K562 (cell line): Measurements from ENCODE around the gene KITLG. TPM values are rescaled to one million over a fixed set of nuclear protein-coding genes. Genes with fewer than 3 reads are reported as not detected.

ENCODE experiments used
- ATAC-seq: fragments of 200-7000 bp; cut with Tn5 transposase; 3 replicates; pipeline ENCODE4 v1.9.1; 2020; ENCODE audit warnings: moderate library complexity
- BruUV-seq: library from RNA; stranded (reverse); fragments of 400-500 nt; replicated peaks from 2 replicates; lab custom pipeline; 2021; lab: Mats Ljungman, UMichigan
- CTCF ChIA-PET: fragments of 300-600 bp; formaldehyde crosslinking; extraction: SDS; loops from one replicate; lab custom pipeline; 2021; ENCODE audit warnings: low intra/inter-chr PET ratio; lab: Yijun Ruan, JAX
- POLR2A ChIA-PET: fragments of 300-600, 350-650 bp; sonication (Branson Sonifier 250); formaldehyde crosslinking; extraction: SDS; loops from one replicate; lab custom pipeline; 2021; ENCODE audit warnings: antibody characterized with exemption, inconsistent platforms; lab: Yijun Ruan, JAX
- DNase-seq, 4 experiments: peaks; one replicate each; pipeline versions ENCODE4 v3.0.0 to v3.0.0-alpha.2; 2011 to 2018; ENCODE audit warnings: low spot score in 3 of 4, mixed read lengths in 3 of 4; ENCODE audit errors: extremely low read depth in 1 of 4
- FAIRE-seq: peaks from 2 replicates; lab custom pipeline; 2011; peaks lifted over from hg19 to GRCh38; lab: Jason Lieb, UNC
- H2AFZ ChIP-seq: 2 replicates; pipeline ENCODE4 v1.6.0; 2011; ENCODE audit warnings: low read depth, low read length, control low read depth, inconsistent platforms
- H3K27ac ChIP-seq: fragments of 200-600 bp; 3 replicates; pipeline ENCODE4 v1.8.0; 2011; ENCODE audit warnings: low read depth, mild to moderate bottlenecking, control low read depth, inconsistent platforms, low read length, moderate library complexity, mixed read lengths; ENCODE audit errors: extremely low read depth
- H3K27me3 ChIP-seq, 2 experiments: fragments of 300-600 bp in 1 of 2; 2 replicates in 1 of 2; 3 replicates in 1 of 2; pipeline versions ENCODE4 v1.6.0 to v1.8.0; 2011; ENCODE audit warnings: inconsistent platforms in 2 of 2, low read length in 2 of 2, mild to moderate bottlenecking in 1 of 2, mixed read lengths in 1 of 2, moderate library complexity in 1 of 2; ENCODE audit not compliant: control insufficient read depth in 2 of 2, insufficient read depth in 2 of 2
- H3K36me3 ChIP-seq: fragments of 300-600 bp; 3 replicates; pipeline ENCODE4 v1.8.0; 2011; ENCODE audit warnings: mild to moderate bottlenecking, low read length, inconsistent platforms; ENCODE audit not compliant: control insufficient read depth, insufficient read depth
- H3K4me1 ChIP-seq, 2 experiments: fragments of 200-600 bp in 1 of 2; replicated peaks in 1 of 2; 2 replicates in 1 of 2; 3 replicates in 1 of 2; pipeline versions ENCODE4 v1.5.1 to v1.8.0; 2011; ENCODE audit warnings: inconsistent platforms in 2 of 2, low read length in 2 of 2, mild to moderate bottlenecking in 1 of 2, mixed read lengths in 1 of 2, moderate library complexity in 1 of 2; ENCODE audit not compliant: control insufficient read depth in 2 of 2, insufficient read depth in 2 of 2
- H3K4me2 ChIP-seq: 2 replicates; pipeline ENCODE4 v1.6.1; 2011; ENCODE audit warnings: low read length, control low read depth, inconsistent platforms, mixed read lengths; ENCODE audit not compliant: insufficient read depth
- H3K4me3 ChIP-seq: fragments of 200-600 bp; sonication (generic), shearing (Covaris generic); 2 replicates; pipeline ENCODE4 v1.5.1; 2016; ENCODE audit warnings: control low read depth, inconsistent platforms
- H3K79me2 ChIP-seq: fragments of 200-600 bp; 3 replicates; pipeline ENCODE4 v1.8.0; 2011; ENCODE audit warnings: low read length, inconsistent platforms; ENCODE audit not compliant: control insufficient read depth, insufficient read depth
- H3K9ac ChIP-seq, 2 experiments: 2 replicates each; pipeline versions ENCODE4 v1.6.0 to v1.6.1; 2011; ENCODE audit warnings: low read depth in 2 of 2, low read length in 2 of 2, control low read depth in 1 of 2, inconsistent platforms in 1 of 2, mild to moderate bottlenecking in 1 of 2, mixed read lengths in 1 of 2; ENCODE audit not compliant: insufficient read depth in 1 of 2
- H3K9me1 ChIP-seq: one replicate; pipeline ENCODE4 v1.6.0; 2011; ENCODE audit warnings: inconsistent platforms, mild to moderate bottlenecking, low read length, moderate library complexity; ENCODE audit not compliant: control insufficient read depth, insufficient read depth
- H3K9me3 ChIP-seq: replicated peaks from 2 replicates; pipeline ENCODE4 v1.5.1; 2011; ENCODE audit warnings: low read depth, low read length, inconsistent platforms; ENCODE audit not compliant: control insufficient read depth, insufficient read depth
- H4K20me1 ChIP-seq: replicated peaks from 2 replicates; pipeline ENCODE4 v1.6.1; 2011; ENCODE audit warnings: low read length, inconsistent platforms, mixed read lengths; ENCODE audit not compliant: control insufficient read depth, insufficient read depth
- BMI1 ChIP-seq: fragments of 150-350 bp; IDR thresholded peaks from 2 replicates; pipeline ENCODE4 v1.6.1; 2014; ENCODE audit warnings: low read length
- MEF2D ChIP-seq: conservative IDR thresholded peaks from 2 replicates; pipeline ENCODE4 v1.6.1; 2016; ENCODE audit warnings: low read depth, missing genetic modification characterization, missing compliant biosample characterization
- ZNF232 ChIP-seq: sonication (generic); formaldehyde crosslinking; IDR thresholded peaks from 2 replicates; pipeline ENCODE4 v1.8.0; 2022; ENCODE audit warnings: mild to moderate bottlenecking, missing genetic modification reagents
- ZNF24 ChIP-seq: fragments of 450-650 bp; IDR thresholded peaks from 2 replicates; pipeline ENCODE4 v1.6.1; 2016
- ZNF316 ChIP-seq: fragments of 450-650 bp; IDR thresholded peaks from 2 replicates; pipeline ENCODE4 v1.6.1; 2016
- WGBS: fragments of 100-300 bp; shearing (Covaris generic); methylation state at CpG from one replicate; pipeline ENCODE4 v1.1.6; 2016; ENCODE audit warnings: low coverage, mixed read lengths; ENCODE audit not compliant: insufficient coverage; ENCODE audit errors: missing lambda C conversion rate; 5-methylcytosine and 5-hydroxymethylcytosine counted together
- in situ Hi-C: fragments of 300-500 bp; cut with MboI; formaldehyde crosslinking; loops from 4 replicates; pipeline ENCODE4 v1.15.0; 2018; ENCODE audit warnings: inconsistent platforms, mixed read lengths
- intact Hi-C: fragments of 100-400 bp; cut with micrococcal nuclease; formaldehyde crosslinking; loops from 2 replicates; pipeline ENCODE4 v1.14.2; 2022
- polyA plus RNA-seq, 8 experiments: library from polyadenylated mRNA; depleted of rRNA in 4 of 8; stranded (reverse) in 5 of 8; unstranded in 3 of 8; fragments of >200 nt; fragmentation: Nextera tagmentation in 2 of 8; fragmentation: Illumina TruSeq in 1 of 8; extraction: Ambion mirVana in 2 of 8; extraction: Trizol in 1 of 8; gene quantifications; 2 replicates each; pipeline versions ENCODE4 v1.2.1 to v1.2.3, GENCODE V29; 2011 to 2014; ENCODE audit warnings: inconsistent platforms in 1 of 8, missing spikeins in 1 of 8
- total RNA-seq, 7 experiments: library from RNA; depleted of rRNA in 6 of 7; stranded (reverse); fragments of >200 nt in 6 of 7; fragmentation: Illumina TruSeq in 2 of 7; extraction: Trizol in 2 of 7; gene quantifications; 2 replicates each; pipeline versions ENCODE4 v1.2.1 to v1.2.3, GENCODE V29; 2011 to 2021; ENCODE audit warnings: low replicate concordance in 1 of 7
- TF ChIP-seq, protein P1 (sequence below), 2 experiments: fragments of 450-650 bp; IDR thresholded peaks; 2 replicates each; pipeline ENCODE4 v1.6.1; 2018; ENCODE audit warnings: mild to moderate bottlenecking in 2 of 2, low read depth in 1 of 2; ENCODE audit not compliant: partially characterized antibody in 2 of 2
- TF ChIP-seq, protein P2 (sequence below): sonication (generic); formaldehyde crosslinking; IDR thresholded peaks from 2 replicates; pipeline ENCODE4 v1.8.1; 2022; ENCODE audit warnings: missing genetic modification reagents
- TF ChIP-seq, protein P3 (sequence below): fragments of 250-450 bp; sonication (Bioruptor Pico); IDR thresholded peaks from 2 replicates; pipeline ENCODE4 v1.9.0; 2021; ENCODE audit warnings: mild to moderate bottlenecking, inconsistent platforms

The KITLG gene
- total and polyA plus RNA-seq, 9 of the 15 experiments (the other 6 are each of a cell fraction or from before 2014, with no cell fraction given) = 0.04 to 0.09 (median 0.04) TPM; not detected in 6

DNA sequence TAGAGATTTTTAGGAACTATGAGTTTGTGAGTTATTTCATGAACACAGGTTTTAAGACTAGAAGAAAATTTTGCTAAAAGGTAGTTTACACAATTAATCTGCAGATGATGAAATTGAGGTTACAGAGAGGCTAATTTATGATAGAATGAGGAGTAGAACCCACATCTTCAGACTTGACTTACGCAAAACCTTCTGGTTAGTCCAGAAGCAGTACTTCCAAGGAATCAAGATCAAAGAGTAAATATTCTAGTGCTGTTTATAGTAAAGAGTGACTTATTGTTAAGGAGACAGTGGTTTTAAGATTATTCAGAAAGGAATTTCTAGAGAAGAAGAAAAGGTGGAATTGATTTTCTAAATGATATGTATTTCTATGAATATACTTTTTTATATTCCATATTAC, 10.6 kb upstream of the KITLG start:
- no peak for TF ChIP-seq ZNF316
- TF ChIP-seq BMI1 = no peak
- no peak for TF ChIP-seq ZNF24
- TF ChIP-seq, protein P1, sequence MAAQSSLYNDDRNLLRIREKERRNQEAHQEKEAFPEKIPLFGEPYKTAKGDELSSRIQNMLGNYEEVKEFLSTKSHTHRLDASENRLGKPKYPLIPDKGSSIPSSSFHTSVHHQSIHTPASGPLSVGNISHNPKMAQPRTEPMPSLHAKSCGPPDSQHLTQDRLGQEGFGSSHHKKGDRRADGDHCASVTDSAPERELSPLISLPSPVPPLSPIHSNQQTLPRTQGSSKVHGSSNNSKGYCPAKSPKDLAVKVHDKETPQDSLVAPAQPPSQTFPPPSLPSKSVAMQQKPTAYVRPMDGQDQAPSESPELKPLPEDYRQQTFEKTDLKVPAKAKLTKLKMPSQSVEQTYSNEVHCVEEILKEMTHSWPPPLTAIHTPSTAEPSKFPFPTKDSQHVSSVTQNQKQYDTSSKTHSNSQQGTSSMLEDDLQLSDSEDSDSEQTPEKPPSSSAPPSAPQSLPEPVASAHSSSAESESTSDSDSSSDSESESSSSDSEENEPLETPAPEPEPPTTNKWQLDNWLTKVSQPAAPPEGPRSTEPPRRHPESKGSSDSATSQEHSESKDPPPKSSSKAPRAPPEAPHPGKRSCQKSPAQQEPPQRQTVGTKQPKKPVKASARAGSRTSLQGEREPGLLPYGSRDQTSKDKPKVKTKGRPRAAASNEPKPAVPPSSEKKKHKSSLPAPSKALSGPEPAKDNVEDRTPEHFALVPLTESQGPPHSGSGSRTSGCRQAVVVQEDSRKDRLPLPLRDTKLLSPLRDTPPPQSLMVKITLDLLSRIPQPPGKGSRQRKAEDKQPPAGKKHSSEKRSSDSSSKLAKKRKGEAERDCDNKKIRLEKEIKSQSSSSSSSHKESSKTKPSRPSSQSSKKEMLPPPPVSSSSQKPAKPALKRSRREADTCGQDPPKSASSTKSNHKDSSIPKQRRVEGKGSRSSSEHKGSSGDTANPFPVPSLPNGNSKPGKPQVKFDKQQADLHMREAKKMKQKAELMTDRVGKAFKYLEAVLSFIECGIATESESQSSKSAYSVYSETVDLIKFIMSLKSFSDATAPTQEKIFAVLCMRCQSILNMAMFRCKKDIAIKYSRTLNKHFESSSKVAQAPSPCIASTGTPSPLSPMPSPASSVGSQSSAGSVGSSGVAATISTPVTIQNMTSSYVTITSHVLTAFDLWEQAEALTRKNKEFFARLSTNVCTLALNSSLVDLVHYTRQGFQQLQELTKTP (IDR thresholded peaks at IDR 0.05; ENCODE audit: low read depth in 1 of 2, partially characterized antibody in 2 of 2) = no peak
- TF ChIP-seq, protein P2, sequence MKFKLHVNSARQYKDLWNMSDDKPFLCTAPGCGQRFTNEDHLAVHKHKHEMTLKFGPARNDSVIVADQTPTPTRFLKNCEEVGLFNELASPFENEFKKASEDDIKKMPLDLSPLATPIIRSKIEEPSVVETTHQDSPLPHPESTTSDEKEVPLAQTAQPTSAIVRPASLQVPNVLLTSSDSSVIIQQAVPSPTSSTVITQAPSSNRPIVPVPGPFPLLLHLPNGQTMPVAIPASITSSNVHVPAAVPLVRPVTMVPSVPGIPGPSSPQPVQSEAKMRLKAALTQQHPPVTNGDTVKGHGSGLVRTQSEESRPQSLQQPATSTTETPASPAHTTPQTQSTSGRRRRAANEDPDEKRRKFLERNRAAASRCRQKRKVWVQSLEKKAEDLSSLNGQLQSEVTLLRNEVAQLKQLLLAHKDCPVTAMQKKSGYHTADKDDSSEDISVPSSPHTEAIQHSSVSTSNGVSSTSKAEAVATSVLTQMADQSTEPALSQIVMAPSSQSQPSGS (CRISPR knock-in tag) = no peak
- TF ChIP-seq, protein P3, sequence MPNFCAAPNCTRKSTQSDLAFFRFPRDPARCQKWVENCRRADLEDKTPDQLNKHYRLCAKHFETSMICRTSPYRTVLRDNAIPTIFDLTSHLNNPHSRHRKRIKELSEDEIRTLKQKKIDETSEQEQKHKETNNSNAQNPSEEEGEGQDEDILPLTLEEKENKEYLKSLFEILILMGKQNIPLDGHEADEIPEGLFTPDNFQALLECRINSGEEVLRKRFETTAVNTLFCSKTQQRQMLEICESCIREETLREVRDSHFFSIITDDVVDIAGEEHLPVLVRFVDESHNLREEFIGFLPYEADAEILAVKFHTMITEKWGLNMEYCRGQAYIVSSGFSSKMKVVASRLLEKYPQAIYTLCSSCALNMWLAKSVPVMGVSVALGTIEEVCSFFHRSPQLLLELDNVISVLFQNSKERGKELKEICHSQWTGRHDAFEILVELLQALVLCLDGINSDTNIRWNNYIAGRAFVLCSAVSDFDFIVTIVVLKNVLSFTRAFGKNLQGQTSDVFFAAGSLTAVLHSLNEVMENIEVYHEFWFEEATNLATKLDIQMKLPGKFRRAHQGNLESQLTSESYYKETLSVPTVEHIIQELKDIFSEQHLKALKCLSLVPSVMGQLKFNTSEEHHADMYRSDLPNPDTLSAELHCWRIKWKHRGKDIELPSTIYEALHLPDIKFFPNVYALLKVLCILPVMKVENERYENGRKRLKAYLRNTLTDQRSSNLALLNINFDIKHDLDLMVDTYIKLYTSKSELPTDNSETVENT (CRISPR knock-in tag) = no peak
- TF ChIP-seq MEF2D = no peak
- no peak for TF ChIP-seq ZNF232 (CRISPR knock-in tag)
- no peaks in the 10 kb centered on the region for H4K20me1 ChIP-seq
- POLR2A ChIA-PET = no interaction called here
- ATAC-seq (no peak), FAIRE-seq (no peak), DNase-seq (no peak)
- no peaks in the 10 kb centered on the region for H3K9me1 ChIP-seq
- H3K27me3 ChIP-seq = no peaks in the 10 kb centered on the region
- no peaks in the 10 kb centered on the region for H3K79me2 ChIP-seq
- H3K9ac ChIP-seq = no peak overlapping the region
- H3K4me2 ChIP-seq = no peak overlapping the region
- H2AFZ ChIP-seq = no peak overlapping the region
- H3K36me3 ChIP-seq = no peaks in the 10 kb centered on the region
- no peaks in the 10 kb centered on the region for H3K9me3 ChIP-seq
- in situ Hi-C loops = no loop called here
- H3K4me1 ChIP-seq = no peaks in the 10 kb centered on the region
- H3K27ac ChIP-seq = no peak overlapping the region
- intact Hi-C loops = no loop called here
- CTCF ChIA-PET = no interaction called here
- H3K4me3 ChIP-seq = no peak overlapping the region
- no TSS peak for BruUV-seq
- 0% methylated on average over 1 of the region's 1 CpG for WGBS
